Suppressor macrophage treated with lipopolysaccharide for 4 hours (primary cell): ENCODE results near the gene SEPTIN5.
A peak's percentile ranks its signal among the peaks of the same experiment; 100 is the strongest.
"Not testable (repeated sequence)": the region's sequence is repeated elsewhere in the genome, so short reads cannot be mapped to it uniquely, and the experiment has no call there.

Experiments used
- DNase-seq: peaks from one replicate; pipeline ENCODE4 v3.0.0-alpha.2; 2020

SEPTIN5 gene

DNA sequence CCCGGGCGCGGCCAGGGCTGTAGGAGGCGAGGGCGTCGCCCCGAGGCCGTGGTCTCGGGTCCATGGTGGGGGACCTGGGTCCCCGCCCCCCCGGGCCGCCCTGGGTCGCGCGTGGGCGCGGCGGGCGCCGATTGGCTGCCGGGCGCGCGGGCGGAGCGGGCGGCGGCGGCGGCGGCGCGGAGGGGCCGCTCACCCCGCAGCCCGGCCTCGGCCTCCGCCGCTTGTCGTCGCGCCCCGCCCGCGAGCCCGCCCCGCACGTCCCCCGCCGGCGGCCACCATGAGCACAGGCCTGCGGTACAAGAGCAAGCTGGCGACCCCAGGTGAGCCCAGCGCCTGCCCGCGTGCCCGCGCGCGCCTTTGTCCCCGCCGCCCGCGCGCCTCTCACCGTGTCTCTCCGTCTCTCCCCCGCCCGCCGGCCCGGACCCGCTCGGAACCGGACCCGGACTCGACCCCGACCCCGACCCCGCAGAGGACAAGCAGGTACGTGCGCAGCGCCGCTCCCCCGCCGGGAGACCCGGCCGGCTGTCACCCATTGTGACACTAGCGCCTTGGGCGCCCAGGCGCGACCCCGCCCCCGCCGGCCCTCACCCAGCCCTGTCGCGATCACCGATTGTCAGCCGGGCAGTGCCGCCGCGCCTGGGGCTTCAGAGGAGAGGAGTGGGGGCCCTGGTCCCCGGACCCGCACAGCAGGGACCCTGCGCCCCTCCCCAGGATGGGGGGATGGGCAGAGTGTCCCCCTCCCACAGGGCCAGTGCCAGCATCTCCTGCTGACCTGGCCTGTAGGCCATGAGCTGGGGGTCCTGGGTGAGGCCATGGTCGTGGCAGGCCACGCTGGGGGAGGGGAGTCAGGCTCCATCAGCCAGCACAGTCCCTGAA lies at the start of gene SEPTIN5:
SEPTIN5 (plus strand) TSS at position 192 of the 876 bp plus-strand sequence; CDS start at position 278, 86 bp downstream.
- DNase-seq, result no peak

- DNase-seq, result no peak
These were observed 49.1 kb upstream of the SEPTIN5 start for GRCh38 chr22:19664951-19665783.

DNA sequence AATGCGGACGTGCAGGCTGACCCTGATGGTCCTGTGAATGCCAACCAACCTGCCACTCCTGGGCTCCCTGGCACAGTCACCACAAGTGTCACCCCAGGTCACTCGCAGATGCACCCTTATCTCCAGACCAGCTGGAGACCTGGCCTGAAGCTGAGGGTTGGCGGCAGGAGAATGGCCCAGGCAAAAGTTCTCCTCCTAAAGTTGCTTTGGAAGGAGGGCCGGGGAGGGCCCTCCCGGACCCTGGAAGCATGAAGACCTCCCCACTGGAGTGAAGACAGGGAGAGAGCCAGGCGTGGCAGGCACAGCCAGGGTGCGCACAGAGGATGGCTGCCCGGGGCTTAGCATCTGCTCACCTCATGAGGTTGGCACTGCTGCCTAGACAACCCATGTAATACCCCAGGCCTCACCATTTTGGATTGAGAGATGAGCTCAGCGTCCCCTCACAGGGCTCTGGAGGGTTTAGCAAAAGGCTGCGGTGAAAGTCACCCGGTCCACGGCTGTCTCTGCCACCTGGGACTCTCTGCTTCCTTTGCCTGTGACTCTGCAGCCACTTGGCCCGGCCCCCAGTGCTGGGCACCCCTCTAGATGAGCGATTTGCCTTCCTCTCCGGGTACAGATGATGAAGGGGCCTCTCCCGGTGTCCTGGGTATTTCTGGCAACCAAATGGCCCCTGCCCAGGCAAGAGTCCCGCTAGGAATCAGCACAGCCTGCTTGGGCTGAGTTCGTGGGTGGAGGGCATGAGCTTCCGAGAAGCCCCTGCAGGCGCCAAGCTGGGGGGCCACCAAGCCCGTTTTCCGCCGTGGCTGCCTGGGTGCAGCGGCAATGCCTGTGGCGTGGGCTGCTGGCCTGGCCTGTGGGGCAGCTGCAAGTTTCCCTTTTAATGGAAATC lies 48.3 kb upstream of the SEPTIN5 start:
- DNase-seq, result no peak

- no peak for DNase-seq
These were observed 47.4 kb upstream of the SEPTIN5 start for GRCh38 chr22:19666673-19667593.

- DNase-seq, result no peak
These were observed 46.2 kb upstream of the SEPTIN5 start for GRCh38 chr22:19667872-19668740.

DNA sequence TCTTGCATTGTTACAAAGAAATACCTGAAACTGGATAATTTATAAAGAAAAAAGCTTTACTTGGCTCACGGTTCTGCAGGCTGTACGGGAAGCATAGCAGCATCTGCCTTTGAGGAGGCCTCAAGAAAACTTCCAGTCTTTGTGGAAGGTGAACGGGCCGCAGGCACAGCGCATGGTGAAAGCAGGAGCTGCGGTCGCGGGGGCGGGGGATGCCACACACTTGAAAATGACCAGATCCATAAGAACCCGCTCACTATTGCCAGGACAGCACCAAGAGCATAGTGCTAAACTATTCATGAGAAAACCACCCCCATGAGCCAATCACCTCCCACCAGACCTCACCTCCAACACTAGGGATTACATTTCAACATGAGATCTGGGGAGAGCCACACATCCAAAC lies 45.6 kb upstream of the SEPTIN5 start:
- DNase-seq, result no peak

- DNase-seq, result no peak
These were observed 44.7 kb upstream of the SEPTIN5 start for GRCh38 chr22:19669570-19669969.

DNA sequence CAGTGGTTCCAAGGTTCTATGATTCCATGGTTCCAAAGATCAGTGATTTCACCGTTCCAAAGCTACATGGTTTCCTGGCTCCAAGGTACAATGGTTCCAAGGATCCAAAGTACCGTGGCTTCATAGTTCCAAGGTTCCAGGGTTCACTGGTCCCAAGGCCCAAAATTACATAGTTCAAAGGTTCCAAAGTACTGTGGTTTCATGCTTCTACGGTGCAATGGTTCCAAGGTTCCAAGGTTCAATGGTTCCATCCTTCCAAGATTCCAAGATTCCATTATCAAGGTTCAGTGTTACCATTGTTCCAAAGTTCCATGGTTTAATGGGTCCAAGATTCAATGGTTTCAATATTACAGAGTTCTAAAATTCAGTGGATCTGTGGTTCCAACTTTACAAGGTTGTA lies 43.0 kb upstream of the SEPTIN5 start:
- DNase-seq, result no peak

- DNase-seq, result no peak
These were observed 42.1 kb upstream of the SEPTIN5 start for GRCh38 chr22:19672054-19672776.

DNA sequence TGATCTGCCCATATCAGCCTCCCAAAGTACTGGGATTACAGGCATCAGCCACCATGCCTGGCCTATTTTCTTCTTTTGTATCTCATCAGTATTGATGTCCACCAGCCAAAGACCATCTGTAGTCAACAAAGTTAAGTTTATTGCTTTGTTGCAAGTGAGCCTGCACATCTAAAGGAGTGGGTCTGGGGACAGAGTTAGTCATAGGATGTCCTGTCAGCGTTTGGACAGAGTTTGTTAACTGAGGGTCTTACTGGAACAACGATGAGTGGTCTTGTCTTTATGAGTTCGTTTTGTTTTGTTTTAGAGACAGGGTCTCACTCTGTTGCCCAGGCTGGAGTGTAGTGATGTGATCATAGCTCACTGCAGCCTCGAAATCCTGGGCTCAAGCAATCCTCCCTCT lies 40.6 kb upstream of the SEPTIN5 start:
- no peak for DNase-seq

GRCh38 chr22:19674129-19674928 lies 40.0 kb upstream of the SEPTIN5 start:
- DNase-seq, result no peak

DNA sequence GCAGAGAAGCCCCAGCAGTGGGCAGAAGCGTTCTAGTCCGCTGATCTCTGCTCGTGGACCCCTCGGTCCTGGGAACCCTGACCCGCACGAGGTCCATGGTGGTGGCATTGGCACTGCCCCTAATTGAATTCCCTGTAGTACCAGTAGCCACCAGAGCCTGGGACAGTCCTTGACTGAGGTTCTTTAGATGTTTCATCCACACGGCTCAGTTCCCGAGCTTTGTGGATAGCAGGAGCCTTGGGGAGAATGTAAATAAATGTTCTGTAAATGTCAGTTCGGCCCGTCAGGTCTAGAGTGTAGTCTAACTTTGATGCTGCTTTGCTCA lies 39.4 kb upstream of the SEPTIN5 start:
- no peak for DNase-seq

GRCh38 chr22:19675428-19675827 lies 38.9 kb upstream of the SEPTIN5 start:
- no peak for DNase-seq

DNA sequence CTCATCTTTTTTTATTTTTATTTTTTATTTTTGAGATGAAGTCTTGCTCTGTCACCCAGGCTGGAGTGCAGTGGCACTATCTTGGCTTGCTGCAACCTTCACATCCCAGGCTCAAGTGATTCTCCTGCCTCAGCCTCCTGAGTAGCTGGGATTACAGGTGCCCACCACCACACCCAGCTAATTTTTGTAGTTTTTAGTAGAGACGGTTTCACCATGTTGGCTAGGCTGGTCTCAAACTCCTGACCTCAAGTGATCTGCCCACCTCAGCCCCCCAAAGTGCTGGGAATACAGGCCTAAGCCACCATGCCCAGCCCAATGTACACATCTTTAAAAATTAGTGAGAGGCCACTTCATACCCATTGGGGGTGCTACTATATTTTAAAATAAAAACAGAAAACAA lies 37.9 kb upstream of the SEPTIN5 start:
- not testable (repeated sequence) for DNase-seq

DNA sequence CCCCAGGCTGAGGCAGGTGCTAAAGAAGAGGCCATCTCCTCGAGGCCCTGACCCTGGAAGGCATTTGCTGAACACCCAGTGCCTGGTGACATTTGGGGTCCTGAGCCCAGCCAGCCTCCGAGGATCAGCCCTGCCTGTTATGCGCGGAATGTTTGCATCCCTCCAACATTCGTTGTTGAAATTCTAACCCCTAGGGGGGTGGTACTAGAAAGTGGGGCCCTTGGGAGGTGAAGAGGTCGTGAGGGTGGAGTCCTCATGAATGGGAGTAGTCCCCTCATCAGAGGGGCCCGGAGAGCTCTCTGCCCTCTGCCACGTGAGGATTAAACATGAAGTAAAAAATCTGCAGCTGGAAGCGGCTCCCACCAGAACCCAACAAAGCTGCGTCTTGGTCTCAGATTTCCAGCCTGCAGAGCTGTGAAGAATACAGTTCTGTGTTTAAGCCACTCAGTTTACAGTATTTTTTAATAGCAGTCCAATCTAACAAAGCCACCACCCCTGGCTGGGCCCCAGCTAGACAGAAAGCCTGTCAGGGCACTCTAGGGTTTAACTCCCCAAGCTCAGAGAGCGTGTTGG lies 35.3 kb upstream of the SEPTIN5 start:
- no peak for DNase-seq

DNA sequence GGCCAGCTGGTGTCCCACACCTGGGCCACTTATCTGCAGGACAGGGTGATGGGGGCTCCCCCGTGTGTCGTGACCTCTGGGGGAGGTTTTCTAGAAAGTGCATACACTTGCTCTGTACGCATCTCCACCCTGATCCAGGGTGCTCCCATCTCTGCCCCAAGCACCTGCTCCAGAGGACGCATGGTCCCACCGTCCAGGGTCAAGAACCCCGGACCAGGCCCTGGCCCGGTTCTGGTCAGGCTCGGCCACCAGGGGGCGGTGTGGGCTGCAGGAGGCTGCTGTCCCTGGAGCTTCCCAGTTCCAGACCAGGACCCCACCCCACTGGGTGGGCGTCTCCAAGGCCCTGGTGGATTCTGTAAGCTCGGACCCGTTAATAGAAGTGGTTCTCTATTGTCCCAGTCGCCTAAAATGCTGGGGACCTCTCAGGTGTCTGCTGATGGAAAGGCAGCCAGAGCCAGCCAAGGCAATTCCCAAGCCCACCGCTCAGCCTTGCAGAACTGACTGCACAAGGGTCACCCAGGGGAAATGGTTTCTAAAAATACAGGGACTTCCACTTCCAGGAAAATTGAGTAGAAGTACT lies 34.7 kb upstream of the SEPTIN5 start:
- DNase-seq, result peak; percentile 56

GRCh38 chr22:19680287-19680881 lies 33.9 kb upstream of the SEPTIN5 start:
- DNase-seq, result no peak
